Cardiac septum (tissue), 1 donor: ENCODE data around the gene KCNT1. TPM values are rescaled to one million over a fixed set of nuclear protein-coding genes. Genes with fewer than 3 reads are reported as not detected.

Experiments used
- DNase-seq: peaks from one replicate; pipeline ENCODE4 v3.0.0-alpha.2; 2020; ENCODE audit warnings: low spot score
- intact Hi-C: fragments of 100-400 bp; cut with DNase I; formaldehyde crosslinking; loops from one replicate; pipeline ENCODE4 v1.14.0; 2022
- total RNA-seq: library from RNA; stranded (reverse); fragmentation: NEBNext Ultra II Directional; extraction: Animal tissue kit (Norgen Biotek cat#: 25700); gene quantifications from one replicate; pipeline ENCODE4 v1.2.1, GENCODE V29; 2021
- donor health status: DM: no; HTN: no; CAD: no.

The KCNT1 gene
- total RNA-seq, 1 donor from 2014 or later, result 1.2 TPM

- DNase-seq, result no peak
- intact Hi-C loops, result no loop called here
These were observed 13.1 kb downstream of the KCNT1 start for GRCh38 chr9:135715056-135715595.

- intact Hi-C loops, result no loop called here
- DNase-seq, result no peak
These were observed 14.1 kb downstream of the KCNT1 start for GRCh38 chr9:135716045-135716444.

GRCh38 chr9:135717410-135717809 lies 15.4 kb downstream of the KCNT1 start:
- no peak for DNase-seq
- intact Hi-C loops, result no loop called here

GRCh38 chr9:135718616-135719015 lies 16.6 kb downstream of the KCNT1 start:
- intact Hi-C loops, result no loop called here
- DNase-seq, result no peak

GRCh38 chr9:135719472-135719871 lies 17.5 kb downstream of the KCNT1 start:
- intact Hi-C loops, result no loop called here
- DNase-seq, result no peak

- intact Hi-C loops, result no loop called here
- no peak for DNase-seq
These were observed 20.4 kb downstream of the KCNT1 start for GRCh38 chr9:135722365-135722764.

DNA sequence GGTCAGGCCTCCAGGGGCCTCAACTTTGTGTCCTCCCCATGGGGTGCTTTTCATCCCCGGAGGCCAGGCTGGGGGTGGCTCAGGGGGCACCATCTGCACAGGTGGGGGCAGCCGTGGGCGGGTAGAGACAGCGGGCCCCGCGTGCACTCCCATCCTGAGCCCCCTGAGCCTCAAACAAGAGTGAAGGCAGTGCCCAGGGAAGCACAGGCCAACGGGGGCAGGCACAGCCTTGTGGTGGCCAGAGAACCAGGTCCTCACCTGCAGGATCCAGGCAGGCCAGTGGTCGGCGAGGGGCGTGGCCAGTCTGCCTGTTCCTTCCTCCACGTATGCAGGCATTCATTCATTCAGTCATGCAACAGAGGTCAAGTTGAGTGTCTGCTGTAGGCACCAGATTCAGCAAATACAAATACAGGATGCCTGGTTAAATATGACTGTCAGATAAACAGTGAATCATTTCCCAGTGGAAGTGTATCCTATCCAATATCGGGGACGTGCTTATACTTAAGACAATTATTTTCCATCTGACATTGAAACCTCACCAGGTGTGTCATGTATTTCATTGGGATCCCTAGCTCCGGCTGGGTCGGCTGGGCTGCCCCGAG lies 22.3 kb downstream of the KCNT1 start:
- intact Hi-C loops, result no loop called here
- DNase-seq, result no peak

DNA sequence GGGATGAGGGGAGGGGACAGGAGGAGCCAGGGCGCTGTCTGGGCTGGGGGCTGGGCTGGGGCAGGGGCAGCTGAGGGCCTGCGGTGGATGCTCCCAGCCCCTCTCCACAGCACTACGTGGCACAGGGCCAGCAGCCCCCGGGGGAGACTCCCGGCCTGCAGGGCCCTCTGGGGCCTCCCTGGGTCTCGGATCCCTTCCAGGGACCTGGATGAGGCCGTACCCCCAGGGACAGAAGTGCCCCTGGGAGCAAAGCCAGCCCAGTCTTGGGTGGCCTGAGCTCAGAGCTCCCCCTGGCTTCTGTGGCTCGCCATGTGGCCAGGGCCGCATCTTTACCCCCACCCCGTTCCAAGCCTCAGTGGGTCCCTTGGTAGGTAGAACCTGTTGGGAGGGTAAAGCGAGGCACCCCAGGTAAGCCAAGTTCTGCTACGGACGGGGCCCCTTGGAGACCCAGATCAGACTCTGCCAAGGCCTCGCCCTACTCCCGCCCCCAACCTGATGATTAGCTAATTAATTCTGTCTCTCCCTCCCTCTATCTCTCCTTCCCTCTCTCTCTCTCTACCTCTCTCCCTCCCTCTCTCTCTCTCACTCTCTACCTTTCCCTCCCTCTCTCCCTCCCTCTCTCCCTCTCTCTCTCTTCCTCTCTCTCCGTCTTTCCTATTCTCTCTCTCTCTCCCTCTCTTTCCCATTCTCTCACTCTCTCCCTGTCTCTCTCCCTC lies 24.3 kb downstream of the KCNT1 start:
- DNase-seq, result no peak
- intact Hi-C loops, result no loop called here

- DNase-seq, result no peak
- intact Hi-C loops, result no loop called here
These were observed 25.4 kb downstream of the KCNT1 start for GRCh38 chr9:135727257-135727875.

DNA sequence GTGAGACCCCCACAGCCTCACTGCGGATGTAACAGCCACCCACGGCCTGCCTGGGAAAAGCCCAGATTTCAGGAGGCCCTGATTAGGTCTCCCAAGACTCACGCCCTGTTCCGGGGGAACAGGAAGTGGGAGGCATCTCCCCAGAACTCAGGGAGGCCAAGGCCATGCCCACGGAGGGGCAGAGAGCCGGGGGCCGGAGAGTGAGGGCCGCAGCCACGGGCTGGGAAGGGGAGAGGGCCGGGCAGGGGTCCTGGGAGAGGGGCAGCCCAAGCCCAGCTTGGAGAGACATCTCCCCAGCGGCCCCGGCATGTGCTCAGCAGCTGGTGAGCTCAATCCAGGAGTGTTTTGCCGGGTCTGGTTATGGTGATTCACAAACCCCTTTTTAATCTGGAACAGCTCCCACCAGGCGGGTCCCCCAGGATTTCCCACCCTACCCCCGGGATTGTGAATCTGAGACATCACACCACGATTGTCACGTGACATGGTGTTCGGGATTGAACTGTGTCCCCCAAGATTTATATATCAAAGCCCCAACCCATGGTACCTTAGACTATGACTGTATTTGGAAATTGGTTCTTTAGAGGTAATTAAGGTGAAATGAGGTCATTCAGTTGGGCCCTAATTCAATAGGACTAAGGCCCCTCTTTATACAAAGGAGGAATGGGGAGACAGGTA lies 26.6 kb downstream of the KCNT1 start:
- no peak for DNase-seq
- intact Hi-C loops, result no loop called here

DNA sequence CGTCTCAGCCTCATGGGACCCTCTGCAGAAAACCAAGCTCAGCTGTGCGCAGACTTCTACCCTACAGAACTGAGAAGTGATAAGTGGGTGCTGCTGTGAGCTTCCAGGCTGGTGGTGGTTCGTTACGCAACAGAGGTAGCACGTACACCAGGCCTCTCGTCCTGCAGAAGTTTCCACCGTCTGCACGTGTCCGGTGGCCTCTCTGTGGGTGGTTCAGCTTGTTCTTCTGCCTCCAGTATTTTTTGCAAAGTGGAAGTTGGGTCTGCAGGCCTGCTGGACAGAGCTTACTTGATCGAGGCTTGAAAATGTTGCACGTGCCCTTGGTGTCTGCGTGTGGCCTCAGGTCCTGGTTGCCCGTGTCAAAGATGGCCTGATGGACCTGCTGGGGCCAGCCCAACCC lies 27.5 kb downstream of the KCNT1 start:
- intact Hi-C loops, result no loop called here

GRCh38 chr9:135731454-135731853 lies 29.5 kb downstream of the KCNT1 start:
- intact Hi-C loops, result no loop called here
- no peak for DNase-seq

More for the DNA sequence above, 27.5 kb downstream of the KCNT1 start:
- no peak for DNase-seq

DNA sequence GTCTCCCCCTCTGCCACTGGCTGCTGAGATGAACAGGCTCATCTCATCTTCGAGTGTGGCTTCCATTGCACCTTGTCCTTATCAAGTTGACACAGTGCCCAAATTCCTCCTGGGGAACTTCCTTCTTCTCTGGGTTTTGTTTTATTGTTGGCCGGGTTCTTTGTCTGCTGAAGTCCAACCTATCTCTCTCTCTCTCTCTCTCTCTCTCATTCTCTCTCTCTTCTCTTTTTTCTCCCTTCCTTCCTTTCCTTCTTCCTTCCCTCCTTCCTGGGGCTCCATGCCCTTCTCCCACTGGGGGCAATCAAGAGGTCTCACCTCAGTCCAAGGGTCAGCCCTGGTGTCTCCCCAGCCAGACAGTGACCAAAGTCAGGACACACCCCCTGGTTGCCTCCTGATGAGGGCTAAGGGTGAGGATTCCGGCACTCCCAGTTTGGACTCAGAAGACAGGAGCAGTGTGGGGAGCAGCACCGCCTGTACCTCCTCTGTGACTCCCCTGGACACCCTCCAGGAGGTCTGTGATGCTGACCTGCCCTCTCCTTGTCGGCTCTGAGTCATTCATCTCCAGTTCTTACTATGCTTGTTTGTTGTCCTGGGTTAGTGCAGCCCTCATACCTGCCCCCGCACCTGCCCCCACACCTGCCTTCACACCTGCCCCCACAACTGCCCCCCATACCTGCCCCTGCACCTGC lies 30.7 kb downstream of the KCNT1 start:
- intact Hi-C loops, result no loop called here
- DNase-seq, result no peak

GRCh38 chr9:135734616-135735144 lies 32.7 kb downstream of the KCNT1 start:
- intact Hi-C loops, result no loop called here
- DNase-seq, result no peak

GRCh38 chr9:135736272-135736978 lies 34.4 kb downstream of the KCNT1 start:
- no peak for DNase-seq
- intact Hi-C loops, result no loop called here

- no peak for DNase-seq
- intact Hi-C loops, result no loop called here
These were observed 35.2 kb downstream of the KCNT1 start for GRCh38 chr9:135736979-135737839.

DNA sequence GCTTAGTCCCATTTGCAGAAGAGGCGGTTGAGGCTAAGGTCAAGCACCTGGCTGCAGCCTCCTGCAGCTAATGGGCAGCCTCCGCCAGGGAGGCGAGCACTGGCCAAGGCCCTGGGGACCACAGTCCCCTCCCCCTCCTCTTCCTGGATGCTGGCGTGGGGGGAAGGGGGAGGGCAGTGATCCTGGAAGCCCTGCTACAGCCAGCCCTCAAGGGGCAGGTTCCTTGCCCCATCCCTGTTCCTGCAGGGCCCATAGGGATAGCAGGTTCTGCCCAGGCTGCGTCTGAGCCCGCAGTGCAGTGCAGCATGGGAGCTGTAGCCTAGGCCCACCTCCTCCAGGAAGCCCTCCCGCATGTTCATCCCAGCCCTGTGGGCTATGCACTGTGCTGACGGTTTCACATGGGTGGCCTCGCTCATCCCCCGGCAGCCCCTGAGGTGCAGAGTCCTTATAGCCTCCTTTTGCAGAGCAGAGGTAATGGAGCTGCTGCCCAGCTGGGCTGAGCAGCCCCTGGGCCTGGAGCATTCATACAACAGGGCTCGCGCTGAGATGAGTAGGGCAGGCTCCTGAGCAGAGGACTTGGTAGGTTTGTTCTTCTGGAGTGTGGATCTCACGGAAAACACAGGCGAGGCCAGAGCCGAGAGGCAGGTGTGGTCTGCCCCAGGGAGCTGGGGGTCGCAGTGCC lies 36.0 kb downstream of the KCNT1 start:
- intact Hi-C loops, result no loop called here
- no peak for DNase-seq
